ENCODE measurements around the gene RGPD8. TPM values are rescaled to one million over a fixed set of nuclear protein-coding genes. Genes with fewer than 3 reads are reported as not detected.
"Not testable (repeated sequence)": the region's sequence is repeated elsewhere in the genome, so short reads cannot be mapped to it uniquely, and the experiment has no call there.

The RGPD8 gene
- total RNA-seq, 6 experiments from 2014 or later = 4.1 to 6.6 (median 5.5) TPM

DNA sequence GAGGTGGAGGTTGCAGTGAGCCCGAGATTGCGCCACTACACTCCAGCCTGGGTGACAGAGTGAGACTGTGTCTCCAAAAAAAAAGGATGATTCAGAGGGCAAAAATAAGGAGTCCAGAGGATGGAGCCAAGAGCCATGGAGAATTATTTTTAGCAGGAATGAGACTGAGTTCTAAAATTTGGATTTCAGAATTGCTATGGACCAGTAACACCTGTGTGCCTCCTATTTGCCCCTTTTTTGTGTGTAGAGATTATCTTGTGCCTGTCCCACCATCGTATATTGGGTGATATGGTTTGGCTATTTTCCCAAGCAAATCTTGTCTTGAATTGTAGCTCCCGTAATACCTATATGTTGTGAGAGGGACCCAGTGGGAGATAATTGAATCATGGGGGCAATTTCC is 16.4 kb upstream of the RGPD8 start:
- no peak for DNase-seq
- H3K36me3 Mint-ChIP-seq (ENCODE audit: low read depth) = peaks cover 6% of the 10 kb centered on the region
- peaks cover 6% of the 10 kb centered on the region for H3K27me3 Mint-ChIP-seq (ENCODE audit: insufficient read depth)

DNA sequence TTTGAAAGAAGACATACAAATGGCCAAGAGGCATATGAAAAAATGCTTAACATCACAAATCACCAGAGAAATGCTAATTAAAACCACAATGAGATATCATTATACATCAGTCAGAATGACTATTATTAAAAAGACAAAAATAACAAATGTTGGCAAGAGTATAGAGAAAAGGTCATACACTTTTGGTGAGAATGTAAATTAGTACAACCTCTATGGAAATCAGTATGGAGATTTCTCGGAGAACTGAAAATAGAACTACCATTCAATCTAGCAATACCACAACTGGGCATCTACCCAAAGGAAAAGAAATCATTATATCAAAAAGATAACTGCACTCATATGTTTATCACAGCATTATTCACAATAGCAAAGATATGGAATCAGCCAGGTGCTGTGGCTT is 10.8 kb upstream of the RGPD8 start:
- H3K27me3 Mint-ChIP-seq (ENCODE audit: insufficient read depth); DNase-seq; H3K36me3 Mint-ChIP-seq (ENCODE audit: low read depth); H3K4me1 Mint-ChIP-seq (ENCODE audit: low read depth); H3K27ac Mint-ChIP-seq; H3K4me3 Mint-ChIP-seq; H3K9me3 Mint-ChIP-seq: not testable (repeated sequence)

More for the DNA sequence above, 16.4 kb upstream of the RGPD8 start:
- no peak overlapping the region for H3K27ac Mint-ChIP-seq
- no peaks in the 10 kb centered on the region for H3K4me1 Mint-ChIP-seq (ENCODE audit: low read depth)
- TF ChIP-seq, protein P1, sequence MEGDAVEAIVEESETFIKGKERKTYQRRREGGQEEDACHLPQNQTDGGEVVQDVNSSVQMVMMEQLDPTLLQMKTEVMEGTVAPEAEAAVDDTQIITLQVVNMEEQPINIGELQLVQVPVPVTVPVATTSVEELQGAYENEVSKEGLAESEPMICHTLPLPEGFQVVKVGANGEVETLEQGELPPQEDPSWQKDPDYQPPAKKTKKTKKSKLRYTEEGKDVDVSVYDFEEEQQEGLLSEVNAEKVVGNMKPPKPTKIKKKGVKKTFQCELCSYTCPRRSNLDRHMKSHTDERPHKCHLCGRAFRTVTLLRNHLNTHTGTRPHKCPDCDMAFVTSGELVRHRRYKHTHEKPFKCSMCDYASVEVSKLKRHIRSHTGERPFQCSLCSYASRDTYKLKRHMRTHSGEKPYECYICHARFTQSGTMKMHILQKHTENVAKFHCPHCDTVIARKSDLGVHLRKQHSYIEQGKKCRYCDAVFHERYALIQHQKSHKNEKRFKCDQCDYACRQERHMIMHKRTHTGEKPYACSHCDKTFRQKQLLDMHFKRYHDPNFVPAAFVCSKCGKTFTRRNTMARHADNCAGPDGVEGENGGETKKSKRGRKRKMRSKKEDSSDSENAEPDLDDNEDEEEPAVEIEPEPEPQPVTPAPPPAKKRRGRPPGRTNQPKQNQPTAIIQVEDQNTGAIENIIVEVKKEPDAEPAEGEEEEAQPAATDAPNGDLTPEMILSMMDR (IDR thresholded peaks at IDR 0.05) = no peak
- H3K9me3 Mint-ChIP-seq = peaks cover 12% of the 10 kb centered on the region
- H3K4me3 Mint-ChIP-seq = no peak overlapping the region

DNA sequence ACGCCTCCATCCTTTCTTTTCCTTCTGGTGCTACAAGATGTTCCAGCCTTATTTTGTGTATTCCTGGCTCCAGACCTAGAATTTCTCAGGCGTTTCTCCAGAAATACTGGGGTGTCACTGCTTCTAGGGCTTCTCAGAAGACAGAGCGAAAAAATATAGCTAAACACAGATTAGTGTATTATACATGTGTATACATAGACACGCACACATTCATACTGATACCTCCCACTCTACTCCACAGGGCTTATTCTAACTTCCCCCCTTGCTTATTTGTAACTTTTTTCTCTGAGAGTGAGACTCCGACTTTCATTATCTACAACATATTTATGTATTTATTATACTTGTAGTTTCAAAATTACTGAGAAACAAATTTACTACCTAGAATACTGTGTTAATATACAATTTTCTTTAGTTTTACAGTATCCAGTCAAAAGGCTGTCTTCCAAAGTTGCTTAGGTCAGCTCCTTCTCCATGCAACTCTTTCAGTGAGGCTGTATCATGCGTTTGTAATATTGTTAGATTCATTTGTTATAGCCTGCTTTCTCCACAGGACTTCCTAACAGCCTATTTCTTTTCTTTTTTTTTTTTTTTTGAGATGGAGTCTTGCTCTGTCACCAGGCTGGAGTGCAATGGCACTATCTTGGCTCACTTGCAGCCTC is 5.3 kb upstream of the RGPD8 start:
- H3K27me3 Mint-ChIP-seq (ENCODE audit: insufficient read depth) = peaks cover 10% of the 10 kb centered on the region
- not testable (repeated sequence) for H3K9me3 Mint-ChIP-seq; H3K27ac Mint-ChIP-seq; DNase-seq; H3K36me3 Mint-ChIP-seq (ENCODE audit: low read depth); H3K4me3 Mint-ChIP-seq; H3K4me1 Mint-ChIP-seq (ENCODE audit: low read depth)

DNA sequence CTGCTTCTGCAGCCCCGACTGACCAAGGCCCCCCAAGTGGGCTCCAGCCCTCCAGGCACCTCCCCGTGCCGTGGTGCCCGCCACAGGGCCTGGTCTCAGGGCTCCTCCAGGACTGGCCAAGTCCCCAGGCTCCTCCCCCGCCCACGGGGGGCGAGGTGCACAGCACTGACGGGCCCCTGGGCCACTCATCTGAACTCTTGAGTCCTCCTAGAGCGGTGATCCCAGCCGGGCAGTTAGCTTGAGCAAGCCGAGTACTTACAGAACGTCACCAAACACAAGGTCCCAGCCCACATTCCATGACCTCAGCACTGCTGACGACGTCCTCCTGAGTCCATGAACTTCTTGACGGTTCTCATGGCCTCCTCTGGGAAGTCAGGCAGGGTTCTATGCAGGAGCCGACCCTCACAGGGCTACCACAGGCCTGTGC is 4.0 kb upstream of the RGPD8 start:
- Mint-ChIP-seq H3K4me1 (ENCODE audit: low read depth) (peaks cover 13% of the 10 kb centered on the region), H3K27me3 (ENCODE audit: insufficient read depth) (peaks cover 10% of the 10 kb centered on the region)
- H3K9me3 Mint-ChIP-seq; H3K4me3 Mint-ChIP-seq; H3K36me3 Mint-ChIP-seq (ENCODE audit: low read depth); DNase-seq; H3K27ac Mint-ChIP-seq: not testable (repeated sequence)

DNA sequence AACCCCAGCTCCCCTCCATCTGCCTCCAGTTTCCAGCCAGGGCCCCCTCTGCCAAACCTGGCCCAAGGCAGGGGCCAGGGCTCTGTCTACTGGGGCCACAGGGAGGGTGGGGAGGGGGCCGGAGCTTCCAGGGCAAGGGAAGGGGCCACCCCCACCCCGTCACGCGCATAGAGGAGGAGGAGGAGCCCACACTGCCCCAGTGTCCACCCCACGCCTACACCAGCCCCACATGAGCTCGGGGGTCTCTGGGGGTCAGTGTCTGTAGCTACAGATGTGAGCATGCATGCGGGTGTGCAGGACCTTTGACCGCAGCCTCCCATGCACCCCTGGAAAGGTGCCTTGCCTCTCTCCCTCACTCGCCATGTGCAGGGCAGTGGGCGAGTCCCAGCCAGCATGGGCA is 3.5 kb upstream of the RGPD8 start:
- H3K36me3 Mint-ChIP-seq (ENCODE audit: low read depth); DNase-seq: not testable (repeated sequence)
- peaks cover 10% of the 10 kb centered on the region for H3K27me3 Mint-ChIP-seq (ENCODE audit: insufficient read depth)

DNA sequence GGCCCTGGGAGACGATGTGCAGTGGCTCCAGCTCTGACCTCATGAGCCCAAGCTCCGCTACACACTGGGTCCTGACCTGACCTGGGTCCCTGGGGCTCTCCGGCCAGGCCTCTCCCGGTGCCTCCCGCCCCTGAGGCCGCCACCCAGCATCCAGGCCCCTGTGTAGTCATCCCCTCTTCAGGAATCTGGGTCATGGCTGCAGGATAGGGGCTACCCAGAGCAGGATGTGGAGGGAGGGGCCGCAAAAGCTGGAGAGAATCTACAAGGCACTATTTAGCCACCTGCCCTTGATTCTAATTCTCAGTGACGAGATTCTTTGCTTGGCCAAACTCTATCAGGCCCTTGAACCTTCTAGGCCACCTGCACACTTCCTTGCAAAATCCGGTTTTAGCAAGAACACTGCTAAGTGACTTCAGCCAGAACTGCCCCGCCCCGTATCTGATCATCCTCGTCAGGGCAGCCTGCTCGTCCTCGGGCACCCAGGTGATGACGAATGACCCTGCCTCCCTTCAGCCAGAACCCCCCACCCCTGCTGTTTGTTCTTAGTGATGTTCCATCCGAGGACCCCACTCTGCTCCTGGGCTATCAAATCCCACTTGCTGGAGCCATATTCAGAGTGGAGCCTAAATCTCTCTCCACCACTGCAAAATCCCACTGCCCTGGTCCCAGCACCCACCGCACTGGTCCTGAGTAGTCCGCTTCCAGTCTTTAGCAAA is 2.4 kb upstream of the RGPD8 start:
- not testable (repeated sequence) for DNase-seq; H3K36me3 Mint-ChIP-seq (ENCODE audit: low read depth); H3K4me3 Mint-ChIP-seq; H3K27ac Mint-ChIP-seq; H3K9me3 Mint-ChIP-seq
- peaks cover 13% of the 10 kb centered on the region for H3K4me1 Mint-ChIP-seq (ENCODE audit: low read depth)
- peaks cover 13% of the 10 kb centered on the region for H3K27me3 Mint-ChIP-seq (ENCODE audit: insufficient read depth)

More for the DNA sequence above, 3.5 kb upstream of the RGPD8 start:
- H3K27ac Mint-ChIP-seq, H3K4me3 Mint-ChIP-seq, H3K9me3 Mint-ChIP-seq: not testable (repeated sequence)
- peaks cover 13% of the 10 kb centered on the region for H3K4me1 Mint-ChIP-seq (ENCODE audit: low read depth)

DNA sequence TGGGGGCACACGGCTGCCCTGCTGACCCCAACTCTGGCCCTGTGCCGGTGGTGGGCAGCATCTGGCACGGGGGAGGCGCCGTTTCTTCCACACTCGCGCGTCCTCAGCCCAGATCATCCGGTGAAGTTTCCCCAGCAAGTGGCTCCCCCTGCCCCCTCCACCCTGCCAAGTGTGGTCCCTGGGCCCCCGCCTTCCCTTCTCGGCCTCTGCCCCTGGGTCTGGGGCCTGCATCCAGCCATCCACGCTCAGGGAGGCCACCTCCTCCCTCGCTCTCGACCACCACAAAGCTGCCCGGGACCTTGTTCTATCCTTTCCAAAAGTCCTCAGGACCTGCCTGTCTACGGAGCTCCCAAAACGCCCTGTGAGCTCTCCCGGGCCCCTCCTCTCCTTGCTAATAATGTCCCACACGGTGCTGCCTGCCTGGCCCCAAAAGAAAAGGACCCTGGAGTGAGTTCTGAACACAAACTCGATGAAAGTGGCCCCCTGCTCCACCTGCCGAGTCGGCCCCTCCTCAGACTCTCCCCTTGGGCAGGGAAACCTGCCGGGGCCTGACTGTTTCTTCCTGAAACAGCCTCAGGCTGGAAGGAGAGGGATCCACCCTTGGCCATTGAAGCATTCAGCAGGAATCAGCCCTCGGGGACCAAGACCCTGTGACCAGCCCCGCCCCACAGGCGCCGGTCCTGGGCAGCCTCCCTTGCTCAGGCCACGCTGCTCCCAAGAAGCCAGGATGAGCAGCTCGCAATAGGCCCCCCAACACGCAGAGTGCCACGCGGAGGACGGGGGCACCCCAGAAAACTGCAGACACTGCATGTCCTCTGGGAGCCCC is 1.7 kb upstream of the RGPD8 start:
- H3K27ac Mint-ChIP-seq, H3K9me3 Mint-ChIP-seq: not testable (repeated sequence)

DNA sequence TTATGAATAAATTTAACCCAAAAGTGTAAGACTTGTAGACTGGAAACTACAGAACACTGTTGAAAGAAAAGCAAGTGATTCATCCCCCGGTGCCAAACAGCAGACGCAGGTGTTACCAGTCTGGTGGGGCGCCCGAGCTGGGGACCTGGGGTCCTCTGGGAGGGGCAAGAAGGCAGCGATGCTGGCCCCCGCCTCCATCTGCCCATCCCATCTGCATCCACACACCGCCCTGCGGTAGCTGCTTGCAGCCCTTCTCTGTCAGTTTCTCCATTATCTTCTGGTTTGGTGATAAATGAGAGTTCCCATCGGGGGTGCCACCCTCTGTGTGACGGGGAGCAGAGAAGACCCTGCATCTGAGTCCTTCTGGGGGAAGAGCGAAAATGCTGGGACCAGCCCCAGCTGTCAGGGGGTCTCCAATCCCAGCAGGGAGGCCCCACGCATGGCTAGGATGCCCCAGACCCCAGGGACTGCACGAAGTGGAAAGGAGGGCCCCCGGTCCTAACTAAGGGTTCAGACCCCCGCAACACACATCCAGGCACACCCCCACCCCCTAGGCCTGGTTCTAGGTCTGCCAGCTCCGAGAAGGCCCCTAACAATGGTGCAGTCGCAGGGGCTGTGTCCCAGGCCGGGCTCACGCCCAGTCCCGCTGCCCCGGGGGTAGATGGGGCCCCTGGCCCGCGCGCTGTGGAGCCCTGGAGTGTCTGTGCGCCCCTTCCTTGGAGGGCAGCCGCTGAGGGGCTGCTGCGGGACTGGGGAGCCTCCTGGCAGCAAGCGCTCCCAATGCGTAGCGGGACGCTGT is 686 bp upstream of the RGPD8 start:
- TF ChIP-seq, protein P1 (IDR thresholded peaks at IDR 0.05) = no peak
- Mint-ChIP-seq H3K4me1 (ENCODE audit: low read depth) (peaks cover 6% of the 10 kb centered on the region; the same call in 1 of the 2 replicates), H3K36me3 (ENCODE audit: low read depth) (no peaks in the 10 kb centered on the region), H3K27ac (no peak overlapping the region), H3K4me3 (no peak overlapping the region; the same call in 1 of the 2 replicates), H3K9me3 (no peaks in the 10 kb centered on the region), H3K27me3 (ENCODE audit: insufficient read depth) (peaks cover 10% of the 10 kb centered on the region)
- no peak for DNase-seq

More for the DNA sequence above, 1.7 kb upstream of the RGPD8 start:
- H3K4me1 Mint-ChIP-seq (ENCODE audit: low read depth); DNase-seq; H3K4me3 Mint-ChIP-seq; H3K36me3 Mint-ChIP-seq (ENCODE audit: low read depth); H3K27me3 Mint-ChIP-seq (ENCODE audit: insufficient read depth): not testable (repeated sequence)

DNA sequence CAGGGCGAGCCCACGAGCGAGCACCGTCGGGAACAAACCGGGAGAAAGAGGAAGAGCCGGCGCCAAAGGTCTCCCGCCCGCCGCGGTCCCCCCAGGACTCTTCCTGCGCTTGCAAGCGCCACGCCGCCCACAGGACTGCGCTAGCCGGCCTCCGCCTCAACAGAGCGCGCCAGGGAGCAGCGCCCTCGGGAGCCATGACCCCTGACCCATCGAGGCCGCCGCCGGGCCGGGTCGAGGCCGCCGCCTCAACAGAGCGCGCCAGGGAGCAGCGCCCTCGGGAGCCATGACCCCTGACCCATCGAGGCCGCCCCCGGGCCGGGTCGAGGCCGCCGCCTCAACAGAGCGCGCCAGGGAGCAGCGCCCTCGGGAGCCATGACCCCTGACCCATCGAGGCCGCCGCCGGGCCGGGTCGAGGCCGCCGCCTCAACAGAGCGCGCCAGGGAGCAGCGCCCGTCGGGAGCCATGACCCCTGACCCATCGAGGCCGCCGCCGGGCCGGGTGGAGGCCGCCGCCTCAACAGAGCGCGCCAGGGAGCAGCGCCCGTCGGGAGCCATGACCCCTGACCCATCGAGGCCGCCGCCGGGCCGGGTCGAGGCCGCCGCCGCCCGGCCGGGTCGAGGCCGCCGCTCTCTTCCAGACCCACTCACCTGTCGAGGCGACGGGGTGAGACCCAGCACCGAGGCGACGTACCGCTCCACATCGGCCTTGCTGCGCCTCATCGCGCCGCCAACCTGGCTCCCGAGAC is 538 bp downstream of the RGPD8 start:
- not testable (repeated sequence) for H3K9me3 Mint-ChIP-seq; H3K36me3 Mint-ChIP-seq (ENCODE audit: low read depth); H3K27ac Mint-ChIP-seq; H3K4me1 Mint-ChIP-seq (ENCODE audit: low read depth); DNase-seq; H3K27me3 Mint-ChIP-seq (ENCODE audit: insufficient read depth)
- peak overlapping the region; percentile 65; the same call in 1 of the 2 replicates for H3K4me3 Mint-ChIP-seq

DNA sequence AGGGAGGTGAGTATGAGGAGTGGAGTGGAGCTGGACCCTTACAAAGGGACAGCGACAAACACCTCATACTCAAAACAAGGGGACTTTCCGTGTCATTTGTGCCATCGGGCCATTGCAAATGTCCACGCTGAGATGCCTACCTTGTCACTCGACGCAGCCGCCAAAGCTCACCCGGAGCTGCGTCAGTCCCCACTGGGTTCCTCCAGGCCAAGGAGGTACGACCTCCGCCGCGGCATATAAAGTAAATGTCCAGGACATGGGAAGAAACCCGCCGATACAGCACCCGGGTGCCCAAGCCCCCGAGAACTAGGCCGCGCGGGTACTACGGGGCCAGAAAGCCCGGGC is 1.1 kb downstream of the RGPD8 start:
- H3K4me3 Mint-ChIP-seq = peak overlapping the region; percentile 65; the same call in 1 of the 2 replicates
- not testable (repeated sequence) for H3K36me3 Mint-ChIP-seq (ENCODE audit: low read depth); H3K27ac Mint-ChIP-seq; H3K4me1 Mint-ChIP-seq (ENCODE audit: low read depth); H3K9me3 Mint-ChIP-seq; DNase-seq; H3K27me3 Mint-ChIP-seq (ENCODE audit: insufficient read depth)

Data from HFFc6 (cell line).